SK-N-SH (cell line): ENCODE results near the gene MLIP.

Experiments used
- CHD2 ChIP-seq: fragments of 150-350 bp; IDR thresholded peaks from 2 replicates; pipeline ENCODE4 v1.6.1; 2018; ENCODE audit warnings: low read length; ENCODE audit not compliant: partially characterized antibody
- EP300 ChIP-seq, 2 experiments: IDR thresholded peaks; 2 replicates each; pipeline versions ENCODE4 v1.4.0 to v1.6.1; 2012; ENCODE audit warnings: borderline replicate concordance in 1 of 2, low read depth in 1 of 2, low read length in 1 of 2
- PBX3 ChIP-seq: IDR thresholded peaks from 2 replicates; pipeline ENCODE4; 2012
- POLR2AphosphoS5 ChIP-seq: IDR thresholded peaks from 2 replicates; pipeline ENCODE4 v1.6.1; 2012; ENCODE audit warnings: low read depth, low read length
- RXRA ChIP-seq: IDR thresholded peaks from 2 replicates; pipeline ENCODE4 v1.4.0; 2012; ENCODE audit warnings: low read depth, mild to moderate bottlenecking, borderline replicate concordance
- SIN3A ChIP-seq: IDR thresholded peaks from 2 replicates; pipeline ENCODE4 v1.6.1; 2012; ENCODE audit warnings: low read depth, mild to moderate bottlenecking, low read length, moderate library complexity, borderline replicate concordance
- SMC3 ChIP-seq: IDR thresholded peaks from 2 replicates; pipeline ENCODE4 v1.6.1; 2012; ENCODE audit warnings: low read depth, low read length, improper control_type of control experiment
- TAF1 ChIP-seq: IDR thresholded peaks from 2 replicates; pipeline ENCODE4 v1.6.1; 2012; ENCODE audit warnings: low read depth, mild to moderate bottlenecking, low read length, moderate library complexity, borderline replicate concordance
- TCF12 ChIP-seq: IDR thresholded peaks from 2 replicates; pipeline ENCODE4 v1.4.0; 2012
- USF1 ChIP-seq: IDR thresholded peaks from 2 replicates; pipeline ENCODE4 v1.4.0; 2012; ENCODE audit warnings: low read depth, borderline replicate concordance
- YY1 ChIP-seq: IDR thresholded peaks from 2 replicates; pipeline ENCODE4 v1.4.0; 2012; ENCODE audit warnings: low read depth, mild to moderate bottlenecking
- TF ChIP-seq, protein P1 (sequence below): fragments of 200-600 bp; sonication (generic); IDR thresholded peaks from 2 replicates; pipeline ENCODE4 v1.6.1; 2017; ENCODE audit warnings: antibody characterized with exemption, mild to moderate bottlenecking, moderate library complexity
- TF ChIP-seq, protein P2 (sequence below): IDR thresholded peaks from 2 replicates; pipeline ENCODE4 v1.6.1; 2012; ENCODE audit warnings: mild to moderate bottlenecking, low read depth, low read length, moderate library complexity

DNA sequence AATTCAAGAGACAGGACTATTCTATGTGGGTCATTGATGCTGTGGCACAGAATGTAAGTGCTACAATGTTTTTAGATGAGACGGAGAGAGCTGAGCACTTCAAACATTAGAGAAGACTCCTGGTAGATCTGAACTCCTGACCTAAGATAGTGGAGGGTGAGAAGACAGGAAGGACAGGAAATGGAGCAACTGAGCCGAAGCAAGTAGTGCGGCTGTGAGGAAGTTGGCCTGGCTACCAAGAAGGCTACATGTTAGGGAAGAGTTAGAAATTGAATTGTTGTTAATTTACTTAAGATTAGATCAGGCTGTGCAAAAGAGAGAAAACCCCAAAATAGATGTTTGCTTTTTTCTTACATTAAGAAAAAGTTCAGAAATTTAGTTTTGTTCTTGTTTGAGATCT lies 14.4 kb upstream of the MLIP start:
- TF ChIP-seq POLR2AphosphoS5 = no peak
- no peak for TF ChIP-seq EP300 (IDR thresholded peaks at IDR 0.05; ENCODE audit: borderline replicate concordance in 1 of 2, low read depth in 1 of 2, low read length in 1 of 2)
- TF ChIP-seq, protein P1, sequence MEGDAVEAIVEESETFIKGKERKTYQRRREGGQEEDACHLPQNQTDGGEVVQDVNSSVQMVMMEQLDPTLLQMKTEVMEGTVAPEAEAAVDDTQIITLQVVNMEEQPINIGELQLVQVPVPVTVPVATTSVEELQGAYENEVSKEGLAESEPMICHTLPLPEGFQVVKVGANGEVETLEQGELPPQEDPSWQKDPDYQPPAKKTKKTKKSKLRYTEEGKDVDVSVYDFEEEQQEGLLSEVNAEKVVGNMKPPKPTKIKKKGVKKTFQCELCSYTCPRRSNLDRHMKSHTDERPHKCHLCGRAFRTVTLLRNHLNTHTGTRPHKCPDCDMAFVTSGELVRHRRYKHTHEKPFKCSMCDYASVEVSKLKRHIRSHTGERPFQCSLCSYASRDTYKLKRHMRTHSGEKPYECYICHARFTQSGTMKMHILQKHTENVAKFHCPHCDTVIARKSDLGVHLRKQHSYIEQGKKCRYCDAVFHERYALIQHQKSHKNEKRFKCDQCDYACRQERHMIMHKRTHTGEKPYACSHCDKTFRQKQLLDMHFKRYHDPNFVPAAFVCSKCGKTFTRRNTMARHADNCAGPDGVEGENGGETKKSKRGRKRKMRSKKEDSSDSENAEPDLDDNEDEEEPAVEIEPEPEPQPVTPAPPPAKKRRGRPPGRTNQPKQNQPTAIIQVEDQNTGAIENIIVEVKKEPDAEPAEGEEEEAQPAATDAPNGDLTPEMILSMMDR = no peak
- TF ChIP-seq USF1 = no peak
- TF ChIP-seq TCF12 = no peak
- no peak for TF ChIP-seq CHD2
- no peak for TF ChIP-seq SIN3A
- no peak for TF ChIP-seq YY1
- no peak for TF ChIP-seq SMC3
- no peak for TF ChIP-seq TAF1
- TF ChIP-seq PBX3 = no peak
- no peak for TF ChIP-seq RXRA
- TF ChIP-seq, protein P2, sequence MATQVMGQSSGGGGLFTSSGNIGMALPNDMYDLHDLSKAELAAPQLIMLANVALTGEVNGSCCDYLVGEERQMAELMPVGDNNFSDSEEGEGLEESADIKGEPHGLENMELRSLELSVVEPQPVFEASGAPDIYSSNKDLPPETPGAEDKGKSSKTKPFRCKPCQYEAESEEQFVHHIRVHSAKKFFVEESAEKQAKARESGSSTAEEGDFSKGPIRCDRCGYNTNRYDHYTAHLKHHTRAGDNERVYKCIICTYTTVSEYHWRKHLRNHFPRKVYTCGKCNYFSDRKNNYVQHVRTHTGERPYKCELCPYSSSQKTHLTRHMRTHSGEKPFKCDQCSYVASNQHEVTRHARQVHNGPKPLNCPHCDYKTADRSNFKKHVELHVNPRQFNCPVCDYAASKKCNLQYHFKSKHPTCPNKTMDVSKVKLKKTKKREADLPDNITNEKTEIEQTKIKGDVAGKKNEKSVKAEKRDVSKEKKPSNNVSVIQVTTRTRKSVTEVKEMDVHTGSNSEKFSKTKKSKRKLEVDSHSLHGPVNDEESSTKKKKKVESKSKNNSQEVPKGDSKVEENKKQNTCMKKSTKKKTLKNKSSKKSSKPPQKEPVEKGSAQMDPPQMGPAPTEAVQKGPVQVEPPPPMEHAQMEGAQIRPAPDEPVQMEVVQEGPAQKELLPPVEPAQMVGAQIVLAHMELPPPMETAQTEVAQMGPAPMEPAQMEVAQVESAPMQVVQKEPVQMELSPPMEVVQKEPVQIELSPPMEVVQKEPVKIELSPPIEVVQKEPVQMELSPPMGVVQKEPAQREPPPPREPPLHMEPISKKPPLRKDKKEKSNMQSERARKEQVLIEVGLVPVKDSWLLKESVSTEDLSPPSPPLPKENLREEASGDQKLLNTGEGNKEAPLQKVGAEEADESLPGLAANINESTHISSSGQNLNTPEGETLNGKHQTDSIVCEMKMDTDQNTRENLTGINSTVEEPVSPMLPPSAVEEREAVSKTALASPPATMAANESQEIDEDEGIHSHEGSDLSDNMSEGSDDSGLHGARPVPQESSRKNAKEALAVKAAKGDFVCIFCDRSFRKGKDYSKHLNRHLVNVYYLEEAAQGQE = no peak
